Memory B cell (primary cell): Measurements from ENCODE around the gene PARVB.

Source experiments
- ATAC-seq: fragments of 150-1000 bp; cut with Tn5 transposase; 2 replicates; pipeline ENCODE4 v1.10.0; 2021; ENCODE audit warnings: low read depth, mild to moderate bottlenecking, moderate library complexity
- DNase-seq, 2 donors: peaks; one replicate each; pipeline ENCODE4 v3.0.0; 2022; ENCODE audit warnings: low spot score in 2 of 2
- H3K27ac Mint-ChIP-seq: one replicate; pipeline ENCODE4 v1.8.0; 2022; ENCODE audit warnings: mild to moderate bottlenecking, moderate library complexity, mixed read lengths
- H3K27me3 Mint-ChIP-seq: one replicate; pipeline ENCODE4 v1.8.0; 2022; ENCODE audit warnings: mixed read lengths
- H3K36me3 Mint-ChIP-seq: one replicate; pipeline ENCODE4 v1.8.0; 2022; ENCODE audit warnings: mild to moderate bottlenecking, mixed read lengths
- H3K4me1 Mint-ChIP-seq: one replicate; pipeline ENCODE4 v1.8.0; 2022; ENCODE audit warnings: mixed read lengths
- H3K4me3 Mint-ChIP-seq: one replicate; pipeline ENCODE4 v1.8.0; 2022; ENCODE audit warnings: mild to moderate bottlenecking, moderate library complexity, mixed read lengths
- H3K9me3 Mint-ChIP-seq: one replicate; pipeline ENCODE4 v1.8.0; 2022; ENCODE audit warnings: mixed read lengths

The PARVB gene

DNA sequence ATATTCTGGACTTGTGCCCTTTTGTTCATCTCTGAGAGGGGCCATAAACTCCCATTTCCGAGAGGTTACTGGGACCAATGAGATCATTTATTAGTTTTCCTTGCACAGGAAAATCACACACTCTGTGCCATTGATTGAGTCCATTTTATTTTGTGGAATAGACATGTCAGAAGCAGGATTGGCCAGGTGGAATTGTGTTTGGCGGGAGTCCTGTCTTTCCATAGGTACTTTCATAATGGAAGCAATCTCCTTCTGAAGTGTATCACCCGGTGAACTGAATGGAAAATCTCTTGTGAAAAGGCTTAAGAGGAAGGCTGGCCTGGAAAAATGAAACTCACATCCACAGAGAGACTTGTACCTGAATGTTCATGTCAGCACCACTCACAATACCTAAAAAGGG lies 93.6 kb downstream of the PARVB start:
- peaks cover 10% of the 10 kb centered on the region for H3K4me1 Mint-ChIP-seq
- no peaks in the 10 kb centered on the region for H3K27me3 Mint-ChIP-seq
- H3K36me3 Mint-ChIP-seq, result peaks cover 29% of the 10 kb centered on the region
- DNase-seq (no peak), ATAC-seq (no peak)
- no peaks in the 10 kb centered on the region for H3K9me3 Mint-ChIP-seq
- H3K4me3 Mint-ChIP-seq, result no peak overlapping the region
- no peak overlapping the region for H3K27ac Mint-ChIP-seq

DNA sequence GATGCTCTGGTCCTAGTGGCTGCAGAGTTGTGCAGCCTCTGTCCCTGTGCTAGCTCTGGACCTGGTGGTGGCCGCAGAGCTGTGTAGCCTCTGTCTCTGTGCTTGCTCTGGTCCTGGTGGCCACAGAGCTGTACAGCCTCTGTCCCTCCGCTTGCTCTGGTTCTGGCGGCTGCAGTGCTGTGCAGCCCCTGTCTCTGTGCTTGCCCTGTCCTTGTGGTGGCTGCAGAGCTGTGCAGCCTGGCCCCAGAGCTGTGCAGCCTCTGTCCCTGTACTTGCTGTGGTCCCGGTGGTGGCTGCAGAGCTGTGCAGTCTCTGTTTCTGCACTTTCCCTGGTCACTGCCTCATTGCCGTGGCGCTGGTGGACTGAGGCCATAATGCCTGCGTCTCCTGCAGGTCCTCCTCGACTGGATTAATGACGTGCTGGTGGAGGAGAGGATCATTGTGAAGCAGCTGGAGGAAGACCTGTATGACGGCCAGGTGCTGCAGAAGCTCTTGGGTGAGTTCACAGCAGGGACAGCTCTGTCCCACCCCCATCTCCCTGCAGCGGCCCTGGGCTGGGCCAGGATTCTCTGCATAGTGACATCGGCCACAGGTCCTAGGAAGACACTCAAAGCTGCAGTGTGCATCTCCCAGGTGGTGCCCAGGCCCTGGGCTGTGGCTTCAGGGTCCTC lies 94.7 kb downstream of the PARVB start:
- H3K27me3 Mint-ChIP-seq, result no peaks in the 10 kb centered on the region
- ATAC-seq (no peak), DNase-seq (no peak)
- H3K27ac Mint-ChIP-seq, result peak overlapping the region; percentile 22
- H3K36me3 Mint-ChIP-seq, result peaks cover 32% of the 10 kb centered on the region
- H3K4me1 Mint-ChIP-seq, result peaks cover 13% of the 10 kb centered on the region
- no peaks in the 10 kb centered on the region for H3K9me3 Mint-ChIP-seq
- no peak overlapping the region for H3K4me3 Mint-ChIP-seq

GRCh38 chr22:44119669-44120313 lies 95.7 kb downstream of the PARVB start:
- no peaks in the 10 kb centered on the region for H3K27me3 Mint-ChIP-seq
- H3K36me3 Mint-ChIP-seq, result peaks cover 35% of the 10 kb centered on the region
- DNase-seq, result no peak

DNA sequence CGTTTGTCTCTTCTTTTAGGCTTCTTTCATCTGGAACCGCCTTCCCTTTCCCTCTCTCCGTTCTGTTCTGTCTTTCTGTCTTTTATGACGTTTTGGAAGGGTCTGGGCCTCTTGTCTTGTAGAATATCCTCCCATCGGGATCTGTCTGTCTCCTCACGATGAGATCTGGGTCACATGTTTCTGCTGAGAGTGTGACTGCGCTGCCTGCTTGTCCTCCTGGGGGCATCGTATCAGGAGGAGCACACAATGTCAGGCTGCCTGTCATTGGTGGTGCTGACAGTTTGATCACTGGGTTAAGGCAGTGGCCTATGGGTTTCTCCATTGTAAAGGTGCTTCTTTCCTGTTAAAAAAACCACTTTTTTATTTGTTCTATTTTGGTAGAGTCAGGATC lies 96.2 kb downstream of the PARVB start:
- ATAC-seq, result no peak
- Mint-ChIP-seq H3K36me3 (peaks cover 39% of the 10 kb centered on the region), H3K27ac (no peak overlapping the region), H3K4me3 (no peak overlapping the region), H3K9me3 (peaks cover 3% of the 10 kb centered on the region), H3K27me3 (no peaks in the 10 kb centered on the region), H3K4me1 (peaks cover 13% of the 10 kb centered on the region)
- DNase-seq, result no peak

More at GRCh38 chr22:44119669-44120313, 95.7 kb downstream of the PARVB start:
- no peaks in the 10 kb centered on the region for H3K9me3 Mint-ChIP-seq
- H3K4me3 Mint-ChIP-seq, result no peak overlapping the region
- ATAC-seq, result no peak
- H3K27ac Mint-ChIP-seq, result no peak overlapping the region
- peaks cover 13% of the 10 kb centered on the region for H3K4me1 Mint-ChIP-seq

- no peak for ATAC-seq
- no peak overlapping the region for H3K27ac Mint-ChIP-seq
- H3K9me3 Mint-ChIP-seq, result peaks cover 10% of the 10 kb centered on the region
- peaks cover 6% of the 10 kb centered on the region for H3K4me1 Mint-ChIP-seq
- DNase-seq, result no peak
- H3K4me3 Mint-ChIP-seq, result no peak overlapping the region
- no peaks in the 10 kb centered on the region for H3K27me3 Mint-ChIP-seq
- peaks cover 43% of the 10 kb centered on the region for H3K36me3 Mint-ChIP-seq
These were observed 101.3 kb downstream of the PARVB start for GRCh38 chr22:44125421-44125820.

DNA sequence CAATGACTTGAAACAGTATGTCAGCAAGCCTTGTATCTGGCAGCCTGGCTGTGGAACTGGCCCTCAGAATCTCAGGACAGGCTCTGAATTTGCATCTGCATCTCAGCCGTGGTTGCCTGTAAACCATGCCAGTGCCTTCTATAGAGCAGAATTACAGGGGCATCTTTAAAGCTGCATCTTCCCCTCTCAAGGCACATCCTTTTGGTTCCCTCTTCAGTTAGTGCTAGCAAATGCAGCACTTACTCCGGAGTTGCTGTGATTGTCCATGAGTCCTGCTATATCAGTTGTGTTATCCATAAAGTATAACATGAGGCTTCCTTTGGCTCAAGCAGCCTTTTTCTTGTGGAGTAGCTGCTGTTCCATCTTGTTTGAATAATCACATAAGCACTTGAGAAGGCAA lies 102.7 kb downstream of the PARVB start:
- Mint-ChIP-seq H3K9me3 (peaks cover 10% of the 10 kb centered on the region), H3K27me3 (no peaks in the 10 kb centered on the region), H3K4me1 (peaks cover 6% of the 10 kb centered on the region), H3K36me3 (peaks cover 48% of the 10 kb centered on the region), H3K27ac (no peak overlapping the region), H3K4me3 (no peak overlapping the region)
- no peak for DNase-seq
- no peak for ATAC-seq

DNA sequence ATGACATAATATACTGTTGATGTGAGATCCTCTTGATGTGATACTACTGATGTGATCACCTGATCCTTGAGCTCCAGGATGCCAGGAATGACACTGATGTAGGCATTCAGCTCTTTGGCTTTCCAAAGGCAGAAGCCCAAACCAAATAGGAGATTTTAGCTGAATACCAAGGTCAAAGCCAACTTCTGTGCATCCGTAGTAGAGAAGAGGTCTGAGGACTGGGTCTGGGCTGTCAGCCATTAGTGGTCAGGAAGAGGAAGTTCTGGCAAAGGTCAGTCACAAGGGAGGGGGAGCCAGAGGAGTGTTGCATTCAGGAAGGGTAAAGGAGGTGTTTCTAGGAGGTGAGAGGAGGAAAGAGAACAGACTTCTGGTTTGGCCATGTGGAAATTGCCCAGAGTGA lies 103.3 kb downstream of the PARVB start:
- H3K27ac Mint-ChIP-seq, result no peak overlapping the region
- DNase-seq, result no peak
- peaks cover 10% of the 10 kb centered on the region for H3K9me3 Mint-ChIP-seq
- H3K4me1 Mint-ChIP-seq, result peaks cover 6% of the 10 kb centered on the region
- H3K4me3 Mint-ChIP-seq, result no peak overlapping the region
- H3K36me3 Mint-ChIP-seq, result peaks cover 45% of the 10 kb centered on the region
- H3K27me3 Mint-ChIP-seq, result no peaks in the 10 kb centered on the region
- no peak for ATAC-seq

GRCh38 chr22:44128958-44129618 lies 105.0 kb downstream of the PARVB start:
- no peaks in the 10 kb centered on the region for H3K27me3 Mint-ChIP-seq
- H3K36me3 Mint-ChIP-seq, result peaks cover 45% of the 10 kb centered on the region
- no peak overlapping the region for H3K27ac Mint-ChIP-seq
- no peak overlapping the region for H3K4me3 Mint-ChIP-seq
- DNase-seq (no peak), ATAC-seq (no peak)
- H3K4me1 Mint-ChIP-seq, result peaks cover 3% of the 10 kb centered on the region
- H3K9me3 Mint-ChIP-seq, result peaks cover 10% of the 10 kb centered on the region

GRCh38 chr22:44129619-44129976 lies 105.5 kb downstream of the PARVB start:
- Mint-ChIP-seq H3K27me3 (no peaks in the 10 kb centered on the region), H3K4me1 (peaks cover 3% of the 10 kb centered on the region), H3K36me3 (peaks cover 44% of the 10 kb centered on the region), H3K4me3 (no peak overlapping the region), H3K9me3 (peaks cover 10% of the 10 kb centered on the region), H3K27ac (no peak overlapping the region)
- DNase-seq, result no peak
- no peak for ATAC-seq

DNA sequence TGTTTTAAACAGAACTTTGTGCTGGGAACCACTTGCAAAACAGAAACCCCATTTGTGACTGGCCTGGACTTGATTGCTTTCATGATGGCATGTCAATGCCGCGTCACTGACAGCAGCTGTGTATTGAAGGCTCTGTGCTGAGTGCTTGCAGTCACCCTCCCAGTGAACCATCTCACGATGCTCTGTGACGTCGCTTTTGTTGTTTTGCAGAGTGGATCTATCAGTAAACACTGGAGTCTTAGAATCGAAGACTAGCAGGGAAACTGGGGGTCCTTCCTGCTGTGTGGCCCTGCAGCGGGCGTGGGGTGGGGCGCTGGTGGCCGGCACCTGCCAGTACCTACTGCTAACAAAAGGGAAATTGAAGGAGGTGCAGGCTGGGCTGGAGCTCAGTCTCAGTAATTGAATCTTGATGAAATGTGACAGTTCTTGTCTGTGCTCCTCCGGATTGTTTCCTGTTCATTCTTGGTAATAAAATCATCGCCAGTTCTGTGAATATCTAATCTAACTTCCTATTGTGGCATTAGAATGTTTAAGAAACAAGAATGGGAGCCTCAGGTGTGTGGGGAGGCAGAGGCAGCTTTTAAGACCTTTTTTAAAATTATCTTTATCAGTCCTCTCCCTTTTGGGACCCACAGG lies 106.1 kb downstream of the PARVB start:
- Mint-ChIP-seq H3K4me3 (no peak overlapping the region), H3K27me3 (no peaks in the 10 kb centered on the region), H3K4me1 (peaks cover 3% of the 10 kb centered on the region), H3K36me3 (peaks cover 44% of the 10 kb centered on the region), H3K27ac (no peak overlapping the region), H3K9me3 (peaks cover 8% of the 10 kb centered on the region)
- no peak for ATAC-seq
- DNase-seq, result no peak

GRCh38 chr22:44131412-44131811 lies 107.3 kb downstream of the PARVB start:
- H3K27me3 Mint-ChIP-seq, result no peaks in the 10 kb centered on the region
- H3K36me3 Mint-ChIP-seq, result peaks cover 46% of the 10 kb centered on the region
- H3K4me1 Mint-ChIP-seq, result peaks cover 3% of the 10 kb centered on the region
- ATAC-seq, result no peak
- no peak overlapping the region for H3K27ac Mint-ChIP-seq
- DNase-seq, result no peak
- no peak overlapping the region for H3K4me3 Mint-ChIP-seq
- peaks cover 11% of the 10 kb centered on the region for H3K9me3 Mint-ChIP-seq

DNA sequence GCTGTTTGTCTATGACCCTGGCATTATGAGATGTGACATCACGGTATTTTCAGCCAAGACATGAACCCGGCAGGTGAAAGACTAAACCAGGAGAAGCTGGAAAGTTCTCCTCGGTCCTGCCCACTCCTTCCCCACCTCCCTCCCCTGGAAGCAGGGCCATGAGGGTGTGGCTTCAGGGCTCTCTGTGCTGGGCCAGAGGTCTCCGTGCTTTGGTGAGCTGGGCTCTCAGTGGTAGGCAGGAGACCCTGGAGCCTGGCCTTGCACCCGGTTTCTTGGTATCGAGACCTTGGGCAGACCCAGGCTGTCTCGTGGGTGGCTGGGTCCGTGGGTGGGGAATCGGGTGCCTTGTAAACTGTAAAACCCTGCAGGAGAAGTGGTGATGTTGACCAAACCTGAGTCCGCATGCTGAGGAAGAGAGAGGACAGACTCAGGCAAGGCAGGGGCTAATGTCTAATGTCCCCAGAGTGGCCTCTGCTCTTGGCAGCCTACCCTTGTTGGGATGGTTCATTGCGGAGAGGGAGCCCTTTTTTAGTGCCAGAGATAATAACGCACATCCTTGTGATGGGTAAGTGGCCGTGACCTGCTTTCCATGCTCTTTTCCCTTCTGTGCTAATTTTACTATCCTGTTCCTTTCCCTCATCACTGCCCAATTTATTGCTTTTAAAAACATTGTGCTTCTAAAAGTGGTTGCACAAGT lies 108.0 kb downstream of the PARVB start:
- no peak overlapping the region for H3K4me3 Mint-ChIP-seq
- no peaks in the 10 kb centered on the region for H3K27me3 Mint-ChIP-seq
- H3K4me1 Mint-ChIP-seq, result peaks cover 3% of the 10 kb centered on the region
- DNase-seq (no peak), ATAC-seq (no peak)
- H3K36me3 Mint-ChIP-seq, result peaks cover 47% of the 10 kb centered on the region
- peaks cover 14% of the 10 kb centered on the region for H3K9me3 Mint-ChIP-seq
- H3K27ac Mint-ChIP-seq, result no peak overlapping the region

DNA sequence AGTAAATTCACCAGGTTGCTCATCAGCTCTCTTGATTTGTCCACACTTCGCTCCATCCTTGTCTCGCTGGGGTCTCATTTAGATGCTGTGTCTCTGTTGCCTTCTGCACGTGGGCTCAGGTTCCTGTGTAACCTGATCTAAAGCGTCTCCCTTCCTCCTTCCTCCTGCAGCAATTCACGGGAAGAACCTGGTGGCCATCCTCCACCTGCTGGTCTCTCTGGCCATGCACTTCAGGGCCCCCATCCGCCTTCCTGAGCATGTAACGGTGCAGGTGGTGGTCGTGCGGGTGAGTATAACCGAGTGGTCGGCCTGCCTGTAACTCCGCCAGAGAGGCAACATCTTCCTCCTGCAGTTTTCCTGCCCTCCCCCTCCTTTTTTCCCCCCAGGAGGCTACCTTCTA lies 108.6 kb downstream of the PARVB start:
- H3K9me3 Mint-ChIP-seq, result peaks cover 11% of the 10 kb centered on the region
- DNase-seq (no peak), ATAC-seq (no peak)
- H3K36me3 Mint-ChIP-seq, result peaks cover 47% of the 10 kb centered on the region
- H3K4me3 Mint-ChIP-seq, result no peak overlapping the region
- no peak overlapping the region for H3K27ac Mint-ChIP-seq
- H3K4me1 Mint-ChIP-seq, result no peaks in the 10 kb centered on the region
- H3K27me3 Mint-ChIP-seq, result no peaks in the 10 kb centered on the region

- H3K9me3 Mint-ChIP-seq, result peaks cover 11% of the 10 kb centered on the region
- DNase-seq (no peak), ATAC-seq (no peak)
- no peak overlapping the region for H3K4me3 Mint-ChIP-seq
- H3K4me1 Mint-ChIP-seq, result no peaks in the 10 kb centered on the region
- H3K36me3 Mint-ChIP-seq, result peaks cover 50% of the 10 kb centered on the region
- H3K27me3 Mint-ChIP-seq, result no peaks in the 10 kb centered on the region
- H3K27ac Mint-ChIP-seq, result no peak overlapping the region
These were observed 109.1 kb downstream of the PARVB start for GRCh38 chr22:44133161-44133560.
